ENCODE data around the gene DIDO1.

Gene DIDO1

GRCh38 chr20:62895539-62895938 is 30.8 kb downstream of the DIDO1 start:
- TF ChIP-seq CTCF (IDR thresholded peaks at IDR 0.05), result no peak
- no peak for DNase-seq (ENCODE audit: low spot score)
- Histone ChIP-seq H3K4me3 (no peak overlapping the region), H3K27ac (no peak overlapping the region)

DNA sequence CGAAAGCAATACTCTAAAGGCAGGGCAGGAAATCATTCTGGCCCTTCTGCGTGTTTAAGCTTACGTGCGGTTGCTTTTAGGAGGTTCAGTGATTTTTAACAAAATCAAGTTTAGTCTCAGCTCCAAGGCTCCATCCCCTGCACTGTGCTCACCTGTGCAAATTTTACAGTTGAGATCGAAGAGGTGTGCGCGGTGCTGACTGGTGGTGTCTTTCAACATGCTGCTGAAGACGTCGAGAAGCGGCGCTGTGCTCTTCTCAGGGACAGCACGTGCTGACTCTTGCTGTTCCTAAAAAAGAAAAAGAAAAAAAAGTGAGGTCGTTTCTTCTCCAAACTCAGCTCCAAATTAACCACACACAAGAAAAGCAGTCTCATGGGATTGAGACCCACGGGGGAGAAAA is 32.0 kb downstream of the DIDO1 start:
- Histone ChIP-seq H3K27ac (no peak overlapping the region), H3K4me3 (no peak overlapping the region)
- no peak for TF ChIP-seq CTCF (IDR thresholded peaks at IDR 0.05)
- no peak for DNase-seq (ENCODE audit: low spot score)

DNA sequence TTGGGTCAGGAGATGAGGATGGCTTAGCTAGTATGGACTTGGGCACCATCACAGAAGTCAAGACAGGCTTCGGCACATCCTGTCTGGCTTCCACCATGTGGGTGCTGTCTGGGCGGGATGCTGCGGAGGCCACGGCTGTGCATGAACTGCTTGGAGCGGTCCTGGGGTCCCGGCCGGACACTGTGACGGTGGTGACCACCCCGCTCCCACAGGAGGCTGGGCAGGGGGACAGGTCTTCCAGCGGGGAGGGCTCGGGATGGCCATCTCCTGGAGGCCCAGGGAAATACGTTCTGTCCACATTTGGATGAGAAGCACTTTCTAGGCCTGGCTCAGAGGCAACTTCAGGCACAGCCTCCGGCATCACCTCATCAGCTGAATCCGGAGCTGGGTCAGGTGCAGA is 32.6 kb downstream of the DIDO1 start:
- TF ChIP-seq CTCF (IDR thresholded peaks at IDR 0.05), result no peak
- no peak for DNase-seq (ENCODE audit: low spot score)

DNA sequence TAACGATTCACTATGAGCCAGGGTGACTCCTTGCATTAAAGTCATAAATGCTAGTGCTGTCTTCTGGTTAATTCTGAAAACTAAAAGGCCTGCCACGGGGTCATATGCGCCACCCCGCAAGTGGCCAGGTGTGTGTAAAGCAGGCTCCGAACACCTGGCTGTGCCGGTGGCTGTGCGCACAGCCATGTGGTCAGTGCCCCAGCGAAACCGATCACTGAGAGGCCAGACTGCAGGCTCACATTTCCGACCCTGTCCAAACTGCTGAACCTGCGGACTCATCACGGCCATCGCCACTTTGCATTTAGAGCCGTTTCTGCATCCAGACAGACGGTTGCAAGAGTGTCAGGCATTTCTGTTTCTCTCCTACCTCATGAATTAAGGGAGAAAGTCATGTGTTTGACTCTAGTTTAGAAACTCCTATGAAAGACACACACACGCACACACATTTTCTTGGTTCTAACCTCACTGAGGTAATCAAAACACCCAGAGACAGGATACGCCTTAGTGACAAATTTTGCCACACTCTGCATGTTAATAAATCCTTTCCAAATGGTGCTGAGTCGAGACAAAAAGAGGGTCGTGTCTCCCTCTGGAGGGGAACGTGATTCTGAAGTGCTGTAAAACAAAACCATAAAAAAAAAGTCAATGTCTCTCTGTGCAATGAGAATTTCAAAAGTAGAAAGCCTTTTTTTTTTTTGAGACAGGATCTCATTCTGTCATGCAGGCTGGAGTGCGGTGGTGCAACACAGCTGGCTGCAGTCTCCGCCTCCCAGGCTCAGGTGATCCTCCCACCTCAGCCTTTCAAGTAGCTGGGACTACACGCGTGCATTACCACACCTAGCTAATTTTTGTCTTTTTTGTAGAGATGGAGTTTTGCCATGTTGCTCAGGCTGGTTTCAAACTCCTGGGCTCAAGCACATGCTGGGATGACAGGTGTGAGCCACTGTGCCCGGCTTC is 33.7 kb downstream of the DIDO1 start:
- H3K27ac ChIP-seq, result no peak overlapping the region
- no peak overlapping the region for H3K4me3 ChIP-seq
- TF ChIP-seq CTCF (IDR thresholded peaks at IDR 0.05), result no peak
- no peak for DNase-seq (ENCODE audit: low spot score)

More for the DNA sequence above, 32.6 kb downstream of the DIDO1 start:
- H3K4me3 ChIP-seq, result no peak overlapping the region
- H3K27ac ChIP-seq, result no peak overlapping the region

DNA sequence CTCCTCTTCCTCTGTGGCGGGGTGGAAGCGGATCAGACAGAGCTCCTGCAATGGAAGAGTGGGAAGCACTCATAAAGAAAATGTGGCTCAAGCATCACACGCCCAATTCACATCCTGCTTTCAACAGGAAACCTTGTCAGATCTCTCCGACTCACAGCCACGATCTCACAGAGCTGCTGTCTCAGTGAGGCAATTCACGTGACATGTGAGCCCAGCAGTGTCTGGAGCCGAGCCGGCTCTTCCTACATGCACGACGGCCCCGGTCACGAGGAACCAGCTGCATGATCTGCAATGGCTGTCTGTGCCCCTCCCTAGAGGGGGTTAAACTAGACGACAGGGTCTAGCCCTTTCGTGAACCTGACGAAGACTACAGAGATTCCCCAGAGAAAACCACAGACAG is 35.2 kb downstream of the DIDO1 start:
- no peak overlapping the region for H3K27ac ChIP-seq
- H3K4me3 ChIP-seq, result no peak overlapping the region
- TF ChIP-seq CTCF (IDR thresholded peaks at IDR 0.05), result no peak
- DNase-seq (ENCODE audit: low spot score), result no peak

DNA sequence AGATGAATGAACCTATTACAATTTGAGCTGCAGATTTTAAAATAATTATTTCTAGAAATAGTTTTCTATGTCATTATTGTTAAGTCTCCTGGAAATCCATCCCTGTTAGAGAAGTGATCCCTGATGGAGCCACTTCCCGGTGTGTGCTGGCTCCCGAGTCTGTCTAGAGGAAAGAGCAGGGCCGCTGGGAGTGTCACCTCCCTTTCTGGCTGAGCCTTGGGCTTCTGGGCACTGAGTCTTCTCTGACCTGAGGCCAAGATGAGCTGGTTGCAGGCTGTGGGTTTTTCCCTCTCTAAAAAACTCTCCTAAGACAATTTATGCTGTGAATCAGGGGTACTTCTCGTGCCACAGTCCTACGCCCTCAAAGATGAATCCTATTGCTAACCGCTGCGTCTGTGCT is 35.9 kb downstream of the DIDO1 start:
- Histone ChIP-seq H3K4me3 (no peak overlapping the region), H3K27ac (no peak overlapping the region)
- TF ChIP-seq CTCF (IDR thresholded peaks at IDR 0.05), result no peak

GRCh38 chr20:62889871-62890270 is 36.4 kb downstream of the DIDO1 start:
- Histone ChIP-seq H3K27ac (no peak overlapping the region), H3K4me3 (no peak overlapping the region)
- DNase-seq (ENCODE audit: low spot score), result no peak
- TF ChIP-seq CTCF (IDR thresholded peaks at IDR 0.05), result no peak

More for the DNA sequence above, 35.9 kb downstream of the DIDO1 start:
- DNase-seq (ENCODE audit: low spot score), result no peak

All from coronary artery (tissue), 2 donors.